Mesenchymal stem cell (in vitro differentiated cells and primary cell): ENCODE measurements around the gene ACBD6.

Experiments
- DNase-seq: peaks from one replicate; pipeline ENCODE4 v3.0.0-alpha.2; 2013
- H2AFZ ChIP-seq: one replicate; pipeline ENCODE4 v1.6.1; 2013; ENCODE audit warnings: low read depth, mild to moderate bottlenecking, control low read depth, inconsistent platforms, low read length, moderate library complexity
- H2AK5ac ChIP-seq: 2 replicates; pipeline ENCODE4 v1.6.1; 2013; ENCODE audit warnings: low read length, moderate library complexity, mild to moderate bottlenecking, inconsistent platforms; ENCODE audit not compliant: severe bottlenecking
- H2BK120ac ChIP-seq: one replicate; pipeline ENCODE4 v1.6.1; 2013; ENCODE audit warnings: low read depth, mild to moderate bottlenecking, inconsistent platforms, low read length, moderate library complexity
- H2BK12ac ChIP-seq, 2 experiments: one replicate each; pipeline ENCODE4 v1.6.1; 2013; ENCODE audit warnings: inconsistent platforms in 2 of 2, low read length in 2 of 2, mild to moderate bottlenecking in 2 of 2, moderate library complexity in 2 of 2, control low read depth in 1 of 2
- H2BK15ac ChIP-seq: one replicate; pipeline ENCODE4 v1.6.1; 2013; ENCODE audit warnings: mild to moderate bottlenecking, low read depth, inconsistent platforms; ENCODE audit not compliant: poor library complexity, severe bottlenecking
- H2BK5ac ChIP-seq: 2 replicates; pipeline ENCODE4 v1.6.1; 2013; ENCODE audit warnings: low read depth, mild to moderate bottlenecking, low read length, control low read depth, inconsistent platforms; ENCODE audit not compliant: poor library complexity, severe bottlenecking
- H3K14ac ChIP-seq, 2 experiments: one replicate each; pipeline ENCODE4 v1.6.1; 2013; ENCODE audit warnings: inconsistent platforms in 2 of 2, low read length in 2 of 2, control low read depth in 1 of 2, mild to moderate bottlenecking in 1 of 2, moderate library complexity in 1 of 2
- H3K18ac ChIP-seq, 2 experiments: one replicate each; pipeline ENCODE4 v1.6.1; 2013; ENCODE audit warnings: inconsistent platforms in 2 of 2, low read length in 2 of 2, control low read depth in 1 of 2, low read depth in 1 of 2, mild to moderate bottlenecking in 1 of 2
- H3K23ac ChIP-seq, 2 experiments: one replicate each; pipeline ENCODE4 v1.6.1; 2013; ENCODE audit warnings: inconsistent platforms in 2 of 2, low read length in 2 of 2, mild to moderate bottlenecking in 2 of 2, moderate library complexity in 2 of 2, control low read depth in 1 of 2
- H3K27ac ChIP-seq: 2 replicates; pipeline ENCODE4 v1.5.1; 2013; ENCODE audit warnings: mild to moderate bottlenecking, moderate library complexity, low read length, control low read depth, inconsistent platforms; ENCODE audit not compliant: poor library complexity, severe bottlenecking
- H3K27me3 ChIP-seq, 2 experiments: 2 replicates each; pipeline versions ENCODE4 v1.6.1 to v1.7.0; 2013; ENCODE audit warnings: low read length in 2 of 2, mild to moderate bottlenecking in 2 of 2, moderate library complexity in 2 of 2, control low read depth in 1 of 2, inconsistent platforms in 1 of 2; ENCODE audit not compliant: control insufficient read depth in 1 of 2, insufficient read depth in 1 of 2
- H3K36me3 ChIP-seq, 2 experiments: 2 replicates each; pipeline versions ENCODE4 v1.6.1 to v1.7.0; 2013; ENCODE audit warnings: low read length in 2 of 2, control low read depth in 1 of 2, inconsistent platforms in 1 of 2, low read depth in 1 of 2, mild to moderate bottlenecking in 1 of 2; ENCODE audit not compliant: insufficient read depth in 2 of 2, control insufficient read depth in 1 of 2
- H3K4ac ChIP-seq, 2 experiments: one replicate each; pipeline ENCODE4 v1.6.1; 2013; ENCODE audit warnings: inconsistent platforms in 2 of 2, low read length in 2 of 2, mild to moderate bottlenecking in 2 of 2, moderate library complexity in 2 of 2, control low read depth in 1 of 2, low read depth in 1 of 2
- H3K4me1 ChIP-seq: 2 replicates; pipeline ENCODE4 v1.6.1; 2013; ENCODE audit warnings: low read depth, low read length, control low read depth; ENCODE audit not compliant: control insufficient read depth, insufficient read depth
- H3K4me2 ChIP-seq: 2 replicates; pipeline ENCODE4 v1.6.1; 2013; ENCODE audit warnings: low read length, mild to moderate bottlenecking, inconsistent platforms; ENCODE audit not compliant: poor library complexity, severe bottlenecking
- H3K4me3 ChIP-seq, 2 experiments: 2 replicates each; pipeline versions ENCODE4 v1.5.1 to v1.7.0; 2013; ENCODE audit warnings: low read length in 2 of 2, mild to moderate bottlenecking in 2 of 2, control low read depth in 1 of 2, low read depth in 1 of 2; ENCODE audit not compliant: insufficient read depth in 1 of 2
- H3K79me1 ChIP-seq: replicated peaks from 2 replicates; pipeline ENCODE4 v1.6.1; 2013; ENCODE audit warnings: mild to moderate bottlenecking, control low read depth, low read length, inconsistent platforms; ENCODE audit not compliant: poor library complexity, severe bottlenecking
- H3K9ac ChIP-seq: 2 replicates; pipeline ENCODE4 v1.7.0; 2013; ENCODE audit warnings: mild to moderate bottlenecking, low read length, moderate library complexity
- H3K9me3 ChIP-seq: 2 replicates; pipeline ENCODE4 v1.7.0; 2013; ENCODE audit warnings: mild to moderate bottlenecking, low read length; ENCODE audit not compliant: control insufficient read depth
- H4K8ac ChIP-seq: one replicate; pipeline ENCODE4 v1.6.1; 2013; ENCODE audit warnings: inconsistent platforms, mild to moderate bottlenecking, low read length, moderate library complexity
- H4K91ac ChIP-seq: one replicate; pipeline ENCODE4 v1.6.1; 2013; ENCODE audit warnings: mild to moderate bottlenecking, low read length, inconsistent platforms
- WGBS: methylation state at CpG from one replicate; pipeline ENCODE4 v1.1.7; 2013; ENCODE audit warnings: mixed read lengths; 5-methylcytosine and 5-hydroxymethylcytosine counted together

The ACBD6 gene

DNA sequence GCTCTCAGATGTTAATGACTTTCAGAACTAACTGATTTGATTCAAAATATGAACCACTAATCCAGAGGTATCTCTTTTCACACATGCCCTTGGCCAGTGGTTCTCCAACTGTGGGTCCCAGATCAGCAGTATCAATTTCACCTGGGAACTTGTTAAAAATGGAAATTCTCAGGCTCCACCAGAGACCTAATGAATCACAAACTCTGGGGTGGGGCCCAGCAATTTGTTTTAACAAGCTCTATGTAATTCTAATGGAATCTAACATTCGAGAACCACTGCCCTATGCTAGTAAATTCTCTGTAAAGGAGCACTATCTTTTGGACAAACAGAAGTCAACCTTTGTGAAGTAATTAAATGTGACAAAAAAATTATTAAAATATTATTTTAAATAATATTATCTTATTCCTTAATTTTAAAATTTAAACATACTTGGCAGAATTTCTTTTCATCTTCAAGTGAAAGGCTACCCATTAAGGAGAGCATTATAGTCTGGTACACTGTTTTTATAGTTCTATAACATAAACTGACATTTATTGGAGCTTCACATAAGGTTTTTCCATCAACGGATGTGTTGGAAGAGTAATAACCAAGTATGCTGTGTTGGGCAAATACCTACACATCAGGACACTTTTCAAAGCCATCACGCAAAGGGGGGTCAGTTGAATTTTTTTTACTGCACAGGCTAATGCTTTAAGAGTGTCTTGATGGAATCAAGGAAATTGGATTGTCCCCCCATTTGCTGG is 141.9 kb downstream of the ACBD6 start:
- no peak overlapping the region for H2AK5ac ChIP-seq
- no peak overlapping the region for H4K8ac ChIP-seq
- no peaks in the 10 kb centered on the region for H3K4me1 ChIP-seq
- no peak overlapping the region for H3K4ac ChIP-seq
- no peak overlapping the region for H2BK120ac ChIP-seq
- H2BK12ac ChIP-seq = no peak overlapping the region
- H3K27me3 ChIP-seq = no peaks in the 10 kb centered on the region
- H3K79me1 ChIP-seq = peaks cover 5% of the 10 kb centered on the region
- WGBS = 100% methylated on average over 1 of the region's 3 CpGs
- no peaks in the 10 kb centered on the region for H3K9me3 ChIP-seq
- no peak overlapping the region for H4K91ac ChIP-seq
- DNase-seq = no peak
- H3K27ac ChIP-seq = no peak overlapping the region
- H3K23ac ChIP-seq = no peak overlapping the region
- no peak overlapping the region for H2BK15ac ChIP-seq
- no peak overlapping the region for H2AFZ ChIP-seq
- no peak overlapping the region for H3K18ac ChIP-seq
- no peak overlapping the region for H3K4me3 ChIP-seq
- H3K9ac ChIP-seq = no peak overlapping the region
- no peak overlapping the region for H3K14ac ChIP-seq
- H3K4me2 ChIP-seq = no peak overlapping the region
- H3K36me3 ChIP-seq = peaks cover 0 to 3% of the 10 kb centered on the region in 2 experiments
- no peak overlapping the region for H2BK5ac ChIP-seq

DNA sequence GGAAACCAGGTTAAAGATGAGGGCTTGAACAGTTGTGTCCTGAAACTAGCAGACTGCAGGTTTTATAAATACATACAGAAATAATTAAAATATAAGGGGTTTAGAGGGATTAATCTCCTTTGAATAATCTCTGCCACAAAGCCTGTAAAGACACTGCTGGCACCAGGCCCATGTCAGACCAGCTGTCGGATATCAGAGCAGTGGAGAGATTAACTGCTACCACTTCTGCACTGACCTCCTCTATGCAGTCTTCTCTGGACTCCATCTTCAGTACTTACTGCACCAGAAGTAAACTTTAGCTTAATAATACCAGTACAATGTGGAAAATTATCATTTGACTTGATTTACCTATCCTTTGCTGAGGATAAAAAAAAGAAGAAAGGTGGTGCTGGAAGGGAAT is 143.7 kb downstream of the ACBD6 start:
- Histone ChIP-seq H3K4ac (no peak overlapping the region), H4K91ac (no peak overlapping the region), H2BK5ac (no peak overlapping the region), H3K79me1 (peaks cover 6% of the 10 kb centered on the region), H3K27ac (no peak overlapping the region), H3K27me3 (no peaks in the 10 kb centered on the region), H3K4me1 (no peaks in the 10 kb centered on the region), H2AFZ (no peak overlapping the region), H2AK5ac (no peak overlapping the region), H3K36me3 (peaks cover 0 to 3% of the 10 kb centered on the region in 2 experiments), H2BK15ac (no peak overlapping the region), H3K4me3 (no peak overlapping the region), H3K14ac (no peak overlapping the region), H4K8ac (no peak overlapping the region), H2BK120ac (no peak overlapping the region), H3K9me3 (no peaks in the 10 kb centered on the region), H3K4me2 (no peak overlapping the region), H3K9ac (no peak overlapping the region), H2BK12ac (no peak overlapping the region), H3K23ac (no peak overlapping the region), H3K18ac (no peak overlapping the region)
- DNase-seq = peak; percentile 22
- WGBS = 100% methylated on average over 1 of the region's 1 CpG

GRCh38 chr1:180353945-180354344 is 148.4 kb downstream of the ACBD6 start:
- H2BK5ac ChIP-seq = no peak overlapping the region
- 87% methylated on average over 2 of the region's 2 CpGs for WGBS
- H2AFZ ChIP-seq = no peak overlapping the region
- no peak overlapping the region for H3K4ac ChIP-seq
- no peak overlapping the region for H3K18ac ChIP-seq
- H3K27ac ChIP-seq = no peak overlapping the region
- no peak overlapping the region for H2BK12ac ChIP-seq
- DNase-seq = no peak
- no peak overlapping the region for H2BK15ac ChIP-seq
- no peaks in the 10 kb centered on the region for H3K27me3 ChIP-seq
- H3K14ac ChIP-seq = no peak overlapping the region
- H2BK120ac ChIP-seq = no peak overlapping the region
- peaks cover 9% of the 10 kb centered on the region for H3K79me1 ChIP-seq
- peaks cover 0 to 3% of the 10 kb centered on the region in 2 experiments for H3K36me3 ChIP-seq
- no peak overlapping the region for H3K4me3 ChIP-seq
- no peak overlapping the region for H3K9ac ChIP-seq
- H3K4me1 ChIP-seq = no peaks in the 10 kb centered on the region
- no peak overlapping the region for H4K8ac ChIP-seq
- H4K91ac ChIP-seq = no peak overlapping the region
- H3K9me3 ChIP-seq = no peaks in the 10 kb centered on the region
- no peak overlapping the region for H3K23ac ChIP-seq
- no peak overlapping the region for H3K4me2 ChIP-seq
- H2AK5ac ChIP-seq = no peak overlapping the region

- H3K18ac ChIP-seq = no peak overlapping the region
- no peaks in the 10 kb centered on the region for H3K4me1 ChIP-seq
- no peak overlapping the region for H3K4ac ChIP-seq
- H2AK5ac ChIP-seq = no peak overlapping the region
- no peak overlapping the region for H3K23ac ChIP-seq
- no peak overlapping the region for H3K4me2 ChIP-seq
- H4K91ac ChIP-seq = no peak overlapping the region
- DNase-seq = no peak
- WGBS = 100% methylated on average over 2 of the region's 2 CpGs
- peaks cover 0 to 3% of the 10 kb centered on the region in 2 experiments for H3K36me3 ChIP-seq
- no peak overlapping the region for H2BK120ac ChIP-seq
- H3K9me3 ChIP-seq = no peaks in the 10 kb centered on the region
- H3K14ac ChIP-seq = no peak overlapping the region
- peaks cover 11% of the 10 kb centered on the region for H3K79me1 ChIP-seq
- no peak overlapping the region for H4K8ac ChIP-seq
- no peak overlapping the region for H3K4me3 ChIP-seq
- no peak overlapping the region for H2BK15ac ChIP-seq
- H2BK12ac ChIP-seq = no peak overlapping the region
- H3K9ac ChIP-seq = no peak overlapping the region
- H2BK5ac ChIP-seq = no peak overlapping the region
- H2AFZ ChIP-seq = no peak overlapping the region
- no peak overlapping the region for H3K27ac ChIP-seq
- no peaks in the 10 kb centered on the region for H3K27me3 ChIP-seq
Observed at GRCh38 chr1:180352588-180352987, 149.8 kb downstream of the ACBD6 start.
